OCI-LY1 (cell line): ENCODE results near the gene TMEFF2.

Source experiments
- H2AFZ ChIP-seq: fragments of 200-600 bp; sonication (generic), shearing (Covaris generic); 2 replicates; pipeline ENCODE4 v1.6.0; 2014; ENCODE audit warnings: antibody characterized with exemption, mild to moderate bottlenecking, low read length
- H3F3A ChIP-seq: fragments of 200-600 bp; sonication (generic), shearing (Covaris generic); 2 replicates; pipeline ENCODE4 v1.6.0; 2014; ENCODE audit warnings: mild to moderate bottlenecking, antibody characterized with exemption, low read length, moderate library complexity; ENCODE audit not compliant: insufficient read depth
- H3K27ac ChIP-seq: fragments of 200-600 bp; sonication (generic); 2 replicates; pipeline ENCODE4 v1.5.1; 2014; ENCODE audit warnings: low read length, mixed run types, mild to moderate bottlenecking, low read depth; ENCODE audit not compliant: poor library complexity, severe bottlenecking
- H3K27me3 ChIP-seq: fragments of 200-600 bp; sonication (generic); 2 replicates; pipeline ENCODE4 v1.6.0; 2014; ENCODE audit warnings: antibody characterized with exemption, mild to moderate bottlenecking, low read length, moderate library complexity; ENCODE audit not compliant: insufficient read depth
- H3K36me3 ChIP-seq: fragments of 200-600 bp; sonication (generic); 2 replicates; pipeline ENCODE4 v1.6.1; 2014; ENCODE audit warnings: mild to moderate bottlenecking, antibody characterized with exemption, low read length, moderate library complexity, mixed read lengths; ENCODE audit not compliant: insufficient read depth
- H3K4me1 ChIP-seq: fragments of 200-600 bp; sonication (generic); 2 replicates; pipeline ENCODE4 v1.5.1; 2014; ENCODE audit warnings: mild to moderate bottlenecking, low read length, moderate library complexity; ENCODE audit not compliant: insufficient read depth, severe bottlenecking
- H3K4me2 ChIP-seq: fragments of 200-600 bp; sonication (generic), shearing (Covaris generic); 2 replicates; pipeline ENCODE4 v1.6.1; 2014; ENCODE audit warnings: low read length
- H3K4me3 ChIP-seq: fragments of 200-600 bp; sonication (generic); 2 replicates; pipeline ENCODE4 v1.5.1; 2014; ENCODE audit warnings: low read length, low read depth, mild to moderate bottlenecking, mixed read lengths; ENCODE audit not compliant: poor library complexity, severe bottlenecking
- H3K79me2 ChIP-seq: fragments of 200-600 bp; shearing (Covaris generic); 2 replicates; pipeline ENCODE4 v1.6.1; 2016; ENCODE audit warnings: mixed run types, low read length, mixed read lengths; ENCODE audit not compliant: insufficient read depth
- H3K9ac ChIP-seq: fragments of 200-600 bp; sonication (generic), shearing (Covaris generic); 2 replicates; pipeline ENCODE4 v1.6.1; 2014; ENCODE audit warnings: mild to moderate bottlenecking, low read length, mixed read lengths
- H3K9me2 ChIP-seq: fragments of 200-600 bp; sonication (generic), shearing (Covaris generic); 2 replicates; pipeline ENCODE4 v1.6.1; 2014; ENCODE audit warnings: low read depth, mild to moderate bottlenecking, low read length, mixed read lengths
- H3K9me3 ChIP-seq: fragments of 200-600 bp; shearing (Covaris generic); 2 replicates; pipeline ENCODE4 v1.6.1; 2014; ENCODE audit warnings: low read length, mixed read lengths
- H4K20me1 ChIP-seq: fragments of 200-600 bp; sonication (generic), shearing (Covaris generic); 2 replicates; pipeline ENCODE4 v1.6.0; 2016; ENCODE audit warnings: mild to moderate bottlenecking, low read length; ENCODE audit not compliant: insufficient read depth
- CTCF ChIP-seq: fragments of 200-600 bp; sonication (generic), shearing (Covaris generic); IDR thresholded peaks from 2 replicates; pipeline ENCODE4 v1.5.1; 2017; ENCODE audit warnings: mild to moderate bottlenecking, antibody characterized with exemption, low read length, moderate library complexity, mixed read lengths
- EZH2 ChIP-seq: fragments of 200-600 bp; sonication (generic), shearing (Covaris generic); IDR thresholded peaks from 2 replicates; pipeline ENCODE4 v1.8.0; 2017; ENCODE audit warnings: borderline replicate concordance, mixed run types, mild to moderate bottlenecking, antibody characterized with exemption, low read length, moderate library complexity, mixed read lengths

TMEFF2 gene

GRCh38 chr2:192044496-192044895 lies 150.2 kb downstream of the TMEFF2 start:
- Histone ChIP-seq H3K27ac (no peak overlapping the region), H3K4me3 (no peak overlapping the region), H3K36me3 (no peaks in the 10 kb centered on the region), H3K9me2 (no peaks in the 10 kb centered on the region), H4K20me1 (no peaks in the 10 kb centered on the region), H3K9ac (no peak overlapping the region), H3K9me3 (no peaks in the 10 kb centered on the region), H3K27me3 (no peaks in the 10 kb centered on the region), H3K4me2 (no peak overlapping the region), H3K79me2 (no peaks in the 10 kb centered on the region), H3K4me1 (no peaks in the 10 kb centered on the region), H2AFZ (no peak overlapping the region), H3F3A (no peaks in the 10 kb centered on the region)
- TF ChIP-seq CTCF (no peak), EZH2 (no peak)

GRCh38 chr2:192043216-192043870 lies 151.4 kb downstream of the TMEFF2 start:
- TF ChIP-seq EZH2 (no peak), CTCF (no peak)
- Histone ChIP-seq H3K4me2 (no peak overlapping the region), H4K20me1 (no peaks in the 10 kb centered on the region), H3K27ac (no peak overlapping the region), H3K9ac (no peak overlapping the region), H3K36me3 (no peaks in the 10 kb centered on the region), H2AFZ (no peak overlapping the region), H3K9me3 (no peaks in the 10 kb centered on the region), H3K4me3 (no peak overlapping the region), H3K79me2 (no peaks in the 10 kb centered on the region), H3K9me2 (no peaks in the 10 kb centered on the region), H3K27me3 (no peaks in the 10 kb centered on the region), H3K4me1 (no peaks in the 10 kb centered on the region), H3F3A (no peaks in the 10 kb centered on the region)

DNA sequence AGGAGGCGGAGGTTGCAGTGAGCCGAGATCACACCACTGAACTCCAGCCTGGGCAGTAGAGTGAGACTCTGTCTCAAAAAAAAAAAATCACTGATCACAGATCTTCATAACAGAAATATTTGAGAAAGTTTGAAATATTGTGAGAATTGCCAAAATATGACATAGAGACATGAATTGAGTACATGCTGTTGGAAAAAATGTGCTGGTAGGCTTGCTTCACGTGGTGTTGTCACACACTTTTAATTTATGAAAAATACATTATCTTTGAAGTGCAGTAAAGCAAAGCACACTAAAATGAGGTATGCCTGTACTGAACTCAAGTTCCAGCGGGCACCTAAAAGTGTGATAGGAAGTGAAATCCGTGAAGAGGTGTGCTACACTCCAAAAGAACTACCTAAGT lies 152.6 kb downstream of the TMEFF2 start:
- no peak for TF ChIP-seq CTCF
- TF ChIP-seq EZH2: no peak
- H3K9ac ChIP-seq: no peak overlapping the region

More for the DNA sequence above, 152.6 kb downstream of the TMEFF2 start:
- H3K4me1 ChIP-seq: no peaks in the 10 kb centered on the region
- H2AFZ ChIP-seq: no peak overlapping the region
- no peaks in the 10 kb centered on the region for H3K36me3 ChIP-seq
- H3F3A ChIP-seq: no peaks in the 10 kb centered on the region
- no peaks in the 10 kb centered on the region for H4K20me1 ChIP-seq
- no peaks in the 10 kb centered on the region for H3K79me2 ChIP-seq
- no peaks in the 10 kb centered on the region for H3K27me3 ChIP-seq
- no peaks in the 10 kb centered on the region for H3K9me2 ChIP-seq
- H3K4me3 ChIP-seq: no peak overlapping the region
- H3K27ac ChIP-seq: no peak overlapping the region
- no peaks in the 10 kb centered on the region for H3K9me3 ChIP-seq
- no peak overlapping the region for H3K4me2 ChIP-seq
